SK-N-SH (cell line): Measurements from ENCODE around the gene BLOC1S6. TPM values are rescaled to one million over a fixed set of nuclear protein-coding genes. Genes with fewer than 3 reads are reported as not detected.

ENCODE experiments used
- CTCF ChIA-PET: fragments of 300-600, 350-600 bp; formaldehyde crosslinking; extraction: SDS; loops from one replicate; lab custom pipeline; 2021; lab: Yijun Ruan, JAX
- POLR2A ChIA-PET: fragments of 350-600 bp; sonication (Branson Sonifier 250); formaldehyde crosslinking; extraction: SDS; loops from one replicate; lab custom pipeline; 2020; ENCODE audit warnings: antibody characterized with exemption, inconsistent platforms; lab: Yijun Ruan, JAX
- DNase-seq: peaks from one replicate; pipeline ENCODE4 v3.0.0; 2012
- H2AFZ ChIP-seq: fragments of 200-600 bp; sonication (generic); 2 replicates; pipeline ENCODE4 v1.8.1; 2016; ENCODE audit warnings: antibody characterized with exemption, mild to moderate bottlenecking, low read depth
- H3F3A ChIP-seq: fragments of 200-600 bp; sonication (generic); replicated peaks from 2 replicates; pipeline ENCODE3; 2016; ENCODE audit warnings: antibody characterized with exemption, mild to moderate bottlenecking; ENCODE audit not compliant: insufficient read depth
- H3K27ac ChIP-seq, 2 experiments: fragments of 200-500 bp in 1 of 2; fragments of 200-600 bp in 1 of 2; sonication (Bioruptor generic) in 1 of 2; sonication (generic), shearing (Covaris generic) in 1 of 2; 2 replicates each; pipeline versions ENCODE4 v1.5.1 to v1.6.1; 2014 to 2016; ENCODE audit warnings: low read depth in 2 of 2, inconsistent platforms in 1 of 2, low read length in 1 of 2, mild to moderate bottlenecking in 1 of 2, mixed read lengths in 1 of 2
- H3K27me3 ChIP-seq: fragments of 200-600 bp; sonication (generic), shearing (Covaris generic); 2 replicates; pipeline ENCODE4 v1.6.1; 2016; ENCODE audit warnings: mixed run types; ENCODE audit not compliant: insufficient read depth
- H3K36me3 ChIP-seq, 2 experiments: fragments of 200-500 bp in 1 of 2; fragments of 200-600 bp in 1 of 2; sonication (Bioruptor generic) in 1 of 2; sonication (generic) in 1 of 2; replicated peaks in 1 of 2; 2 replicates each; pipeline versions ENCODE3 to v1.5.1; 2014 to 2016; ENCODE audit warnings: low read length in 1 of 2, mild to moderate bottlenecking in 1 of 2; ENCODE audit not compliant: insufficient read depth in 2 of 2, control insufficient read depth in 1 of 2
- H3K4me1 ChIP-seq, 2 experiments: fragments of 200-500 bp in 1 of 2; fragments of 200-600 bp in 1 of 2; sonication (Bioruptor generic) in 1 of 2; sonication (generic), shearing (Covaris generic) in 1 of 2; 2 replicates each; pipeline versions ENCODE4 v1.5.1 to v1.6.1; 2014 to 2016; ENCODE audit warnings: low read depth in 1 of 2, low read length in 1 of 2, mixed run types in 1 of 2; ENCODE audit not compliant: insufficient read depth in 2 of 2, control insufficient read depth in 1 of 2
- H3K4me2 ChIP-seq: fragments of 200-600 bp; sonication (generic), shearing (Covaris generic); 2 replicates; pipeline ENCODE4 v1.6.1; 2017; ENCODE audit warnings: mixed run types
- H3K4me3 ChIP-seq, 2 experiments: fragments of 200-500 bp in 1 of 2; fragments of 200-600 bp in 1 of 2; sonication (Bioruptor generic) in 1 of 2; sonication (generic), shearing (Covaris generic) in 1 of 2; 2 replicates each; pipeline versions ENCODE4 v1.5.1 to v1.8.1; 2014 to 2016; ENCODE audit warnings: low read depth in 2 of 2, inconsistent platforms in 1 of 2, low read length in 1 of 2, mild to moderate bottlenecking in 1 of 2, mixed read lengths in 1 of 2, moderate library complexity in 1 of 2
- H3K79me2 ChIP-seq: fragments of 200-600 bp; sonication (generic); 2 replicates; pipeline ENCODE4 v1.8.1; 2017; ENCODE audit warnings: mild to moderate bottlenecking; ENCODE audit not compliant: insufficient read depth
- H3K9ac ChIP-seq: fragments of 200-600 bp; sonication (generic); 2 replicates; pipeline ENCODE4 v1.6.1; 2017; ENCODE audit warnings: mixed run types
- H3K9me2 ChIP-seq: fragments of 200-600 bp; sonication (generic); 2 replicates; pipeline ENCODE4 v1.6.1; 2017; ENCODE audit warnings: mixed run types
- H3K9me3 ChIP-seq: fragments of 200-600 bp; sonication (generic); 2 replicates; pipeline ENCODE4 v1.6.1; 2017; ENCODE audit warnings: mixed run types, mild to moderate bottlenecking, moderate library complexity
- H4K20me1 ChIP-seq: fragments of 200-600 bp; sonication (generic); 2 replicates; pipeline ENCODE4 v1.6.1; 2017; ENCODE audit warnings: mild to moderate bottlenecking, mixed run types; ENCODE audit not compliant: insufficient read depth
- FOSL2 ChIP-seq: IDR thresholded peaks from 2 replicates; pipeline ENCODE4 v1.4.0; 2012; ENCODE audit warnings: low read depth, mild to moderate bottlenecking, moderate library complexity, borderline replicate concordance
- JUND ChIP-seq: IDR thresholded peaks from 2 replicates; pipeline ENCODE4 v1.4.0; 2012
- MEF2A ChIP-seq: IDR thresholded peaks from 2 replicates; pipeline ENCODE4 v1.4.0; 2012; ENCODE audit warnings: low read depth, borderline replicate concordance
- MXI1 ChIP-seq: IDR thresholded peaks from 2 replicates; pipeline ENCODE4 v1.6.1; 2012; ENCODE audit warnings: mild to moderate bottlenecking, low read depth, low read length, improper control_type of control experiment
- NFIC ChIP-seq: IDR thresholded peaks from 2 replicates; pipeline ENCODE4 v1.4.0; 2012; ENCODE audit warnings: borderline replicate concordance
- NRF1 ChIP-seq: IDR thresholded peaks from 2 replicates; pipeline ENCODE4 v1.6.1; 2012; ENCODE audit warnings: low read depth, mild to moderate bottlenecking, low read length
- PBX3 ChIP-seq: IDR thresholded peaks from 2 replicates; pipeline ENCODE4; 2012
- REST ChIP-seq: IDR thresholded peaks from 2 replicates; pipeline ENCODE4 v1.6.1; 2012; ENCODE audit warnings: mild to moderate bottlenecking, low read depth, low read length, moderate library complexity
- RXRA ChIP-seq: IDR thresholded peaks from 2 replicates; pipeline ENCODE4 v1.4.0; 2012; ENCODE audit warnings: low read depth, mild to moderate bottlenecking, borderline replicate concordance
- SIN3A ChIP-seq: IDR thresholded peaks from 2 replicates; pipeline ENCODE4 v1.6.1; 2012; ENCODE audit warnings: low read depth, mild to moderate bottlenecking, low read length, moderate library complexity, borderline replicate concordance
- TCF12 ChIP-seq: IDR thresholded peaks from 2 replicates; pipeline ENCODE4 v1.4.0; 2012
- YY1 ChIP-seq: IDR thresholded peaks from 2 replicates; pipeline ENCODE4 v1.4.0; 2012; ENCODE audit warnings: low read depth, mild to moderate bottlenecking
- ZBTB33 ChIP-seq: IDR thresholded peaks from 2 replicates; pipeline ENCODE4 v1.4.0; 2012; ENCODE audit warnings: low read depth, borderline replicate concordance
- WGBS: methylation state at CpG from one replicate; pipeline ENCODE4 v1.1.6; 2017; ENCODE audit warnings: low lambda C conversion rate; 5-methylcytosine and 5-hydroxymethylcytosine counted together
- polyA plus RNA-seq, 3 experiments: library from polyadenylated mRNA; depleted of rRNA; stranded (reverse); fragments of >200 nt; gene quantifications; 2 replicates each; pipeline ENCODE4 v1.2.3, GENCODE V29; 2012

The BLOC1S6 gene
- polyA plus RNA-seq, 1 of the 3 experiments (the other 2 are of a cell fraction), result 11.3 TPM

- Histone ChIP-seq H3K4me3 (no peak overlapping the region), H3K9me3 (no peaks in the 10 kb centered on the region), H3K27ac (peak overlapping the region; percentile 31 to 63; a peak in 3 of 4 replicates), H3K4me2 (peak overlapping the region; percentile 51), H4K20me1 (no peaks in the 10 kb centered on the region), H3K27me3 (no peaks in the 10 kb centered on the region), H2AFZ (peak overlapping the region; percentile 54; the same call in 1 of the 2 replicates), H3K79me2 (no peaks in the 10 kb centered on the region), H3K9ac (0 out of 2 replicates have a peak overlapping the region, but pooled peaks have one; percentile 4), H3K9me2 (no peaks in the 10 kb centered on the region), H3K4me1 (peaks cover 8 to 18% of the 10 kb centered on the region in 2 experiments; a peak in 3 of 4 replicates), H3F3A (peaks cover 27% of the 10 kb centered on the region), H3K36me3 (no peaks in the 10 kb centered on the region)
- 40% methylated on average over 6 of the region's 6 CpGs for WGBS
- TF ChIP-seq MXI1 (no peak), ZBTB33 (no peak), NFIC (peak; percentile 34; the same call in 1 of the 2 replicates), NRF1 (no peak), MEF2A (no peak), JUND (no peak), REST (no peak), PBX3 (no peak)
- DNase-seq, result no peak
- ChIA-PET CTCF (interaction anchor here (1.0 kb wide), 1 partner anchor 180 kb away, joined by 3 read pairs; no protein-coding TSS in a partner anchor), POLR2A (no interaction called here)
Observed at GRCh38 chr15:45637552-45638033, 50.4 kb downstream of the BLOC1S6 start.

- no peak for DNase-seq
- Histone ChIP-seq H3K9ac (peak overlapping the region; percentile 13; the same call in 1 of the 2 replicates), H4K20me1 (no peaks in the 10 kb centered on the region), H3K4me2 (peak overlapping the region; percentile 67), H3K27me3 (no peaks in the 10 kb centered on the region), H2AFZ (no peak overlapping the region), H3K36me3 (no peaks in the 10 kb centered on the region), H3K4me1 (peaks cover 0 to 21% of the 10 kb centered on the region in 2 experiments; a peak in 3 of 4 replicates), H3K9me2 (no peaks in the 10 kb centered on the region), H3K9me3 (no peaks in the 10 kb centered on the region), H3K79me2 (no peaks in the 10 kb centered on the region), H3K4me3 (peak overlapping the region in 1 of 2 experiments; percentile 13; a peak in 1 of 4 replicates), H3F3A (peaks cover 32% of the 10 kb centered on the region), H3K27ac (peak overlapping the region in 1 of 2 experiments; percentile 48; a peak in 2 of 4 replicates)
- TF ChIP-seq YY1 (no peak), FOSL2 (peak; percentile 57; the same call in 1 of the 2 replicates), JUND (0 out of 2 replicates have a peak, but pooled peaks have one; percentile 4), RXRA (no peak), SIN3A (no peak), TCF12 (0 out of 2 replicates have a peak, but pooled peaks have one; percentile 16)
- 4% methylated on average over 2 of the region's 2 CpGs for WGBS
- ChIA-PET CTCF (no interaction called here), POLR2A (no interaction called here)
Observed at GRCh38 chr15:45640616-45641015, 53.4 kb downstream of the BLOC1S6 start.
